Neural cell (in vitro differentiated cells): ENCODE measurements around the gene E2F3.

Experiments
- TAF1 ChIP-seq: IDR thresholded peaks from 2 replicates; pipeline ENCODE4 v1.6.1; 2012; ENCODE audit warnings: low read depth
- TF ChIP-seq, protein P1 (sequence below): fragments of 450-650 bp; IDR thresholded peaks from 2 replicates; pipeline ENCODE4 v1.5.1; 2014; ENCODE audit warnings: antibody characterized with exemption, mild to moderate bottlenecking, moderate library complexity; ENCODE audit not compliant: poor library complexity, severe bottlenecking
- TF ChIP-seq, protein P2 (sequence below): IDR thresholded peaks from 2 replicates; pipeline ENCODE4 v1.6.1; 2012; ENCODE audit warnings: borderline replicate concordance

DNA sequence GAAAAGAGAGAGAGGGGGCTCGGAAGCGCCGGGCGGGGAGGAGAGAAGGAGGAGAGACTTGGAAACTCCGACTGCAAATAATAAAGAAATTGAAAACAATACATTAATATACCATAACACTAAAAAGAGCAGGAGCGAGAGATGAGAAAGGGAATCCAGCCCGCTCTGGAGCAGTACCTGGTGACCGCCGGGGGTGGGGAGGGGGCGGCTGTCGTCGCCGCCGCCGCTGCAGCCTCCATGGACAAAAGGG lies 338 bp downstream of the E2F3 start:
- TF ChIP-seq, protein P1, sequence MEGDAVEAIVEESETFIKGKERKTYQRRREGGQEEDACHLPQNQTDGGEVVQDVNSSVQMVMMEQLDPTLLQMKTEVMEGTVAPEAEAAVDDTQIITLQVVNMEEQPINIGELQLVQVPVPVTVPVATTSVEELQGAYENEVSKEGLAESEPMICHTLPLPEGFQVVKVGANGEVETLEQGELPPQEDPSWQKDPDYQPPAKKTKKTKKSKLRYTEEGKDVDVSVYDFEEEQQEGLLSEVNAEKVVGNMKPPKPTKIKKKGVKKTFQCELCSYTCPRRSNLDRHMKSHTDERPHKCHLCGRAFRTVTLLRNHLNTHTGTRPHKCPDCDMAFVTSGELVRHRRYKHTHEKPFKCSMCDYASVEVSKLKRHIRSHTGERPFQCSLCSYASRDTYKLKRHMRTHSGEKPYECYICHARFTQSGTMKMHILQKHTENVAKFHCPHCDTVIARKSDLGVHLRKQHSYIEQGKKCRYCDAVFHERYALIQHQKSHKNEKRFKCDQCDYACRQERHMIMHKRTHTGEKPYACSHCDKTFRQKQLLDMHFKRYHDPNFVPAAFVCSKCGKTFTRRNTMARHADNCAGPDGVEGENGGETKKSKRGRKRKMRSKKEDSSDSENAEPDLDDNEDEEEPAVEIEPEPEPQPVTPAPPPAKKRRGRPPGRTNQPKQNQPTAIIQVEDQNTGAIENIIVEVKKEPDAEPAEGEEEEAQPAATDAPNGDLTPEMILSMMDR = no peak
- TF ChIP-seq, protein P2, sequence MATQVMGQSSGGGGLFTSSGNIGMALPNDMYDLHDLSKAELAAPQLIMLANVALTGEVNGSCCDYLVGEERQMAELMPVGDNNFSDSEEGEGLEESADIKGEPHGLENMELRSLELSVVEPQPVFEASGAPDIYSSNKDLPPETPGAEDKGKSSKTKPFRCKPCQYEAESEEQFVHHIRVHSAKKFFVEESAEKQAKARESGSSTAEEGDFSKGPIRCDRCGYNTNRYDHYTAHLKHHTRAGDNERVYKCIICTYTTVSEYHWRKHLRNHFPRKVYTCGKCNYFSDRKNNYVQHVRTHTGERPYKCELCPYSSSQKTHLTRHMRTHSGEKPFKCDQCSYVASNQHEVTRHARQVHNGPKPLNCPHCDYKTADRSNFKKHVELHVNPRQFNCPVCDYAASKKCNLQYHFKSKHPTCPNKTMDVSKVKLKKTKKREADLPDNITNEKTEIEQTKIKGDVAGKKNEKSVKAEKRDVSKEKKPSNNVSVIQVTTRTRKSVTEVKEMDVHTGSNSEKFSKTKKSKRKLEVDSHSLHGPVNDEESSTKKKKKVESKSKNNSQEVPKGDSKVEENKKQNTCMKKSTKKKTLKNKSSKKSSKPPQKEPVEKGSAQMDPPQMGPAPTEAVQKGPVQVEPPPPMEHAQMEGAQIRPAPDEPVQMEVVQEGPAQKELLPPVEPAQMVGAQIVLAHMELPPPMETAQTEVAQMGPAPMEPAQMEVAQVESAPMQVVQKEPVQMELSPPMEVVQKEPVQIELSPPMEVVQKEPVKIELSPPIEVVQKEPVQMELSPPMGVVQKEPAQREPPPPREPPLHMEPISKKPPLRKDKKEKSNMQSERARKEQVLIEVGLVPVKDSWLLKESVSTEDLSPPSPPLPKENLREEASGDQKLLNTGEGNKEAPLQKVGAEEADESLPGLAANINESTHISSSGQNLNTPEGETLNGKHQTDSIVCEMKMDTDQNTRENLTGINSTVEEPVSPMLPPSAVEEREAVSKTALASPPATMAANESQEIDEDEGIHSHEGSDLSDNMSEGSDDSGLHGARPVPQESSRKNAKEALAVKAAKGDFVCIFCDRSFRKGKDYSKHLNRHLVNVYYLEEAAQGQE = no peak
- no peak for TF ChIP-seq TAF1
